GM18858 (cell line): ENCODE data around the gene P4HA3.
"Not testable (repeated sequence)": the region's sequence is repeated elsewhere in the genome, so short reads cannot be mapped to it uniquely, and the experiment has no call there.

Source experiments
- ATAC-seq: cut with Tn5 transposase; IDR thresholded peaks from one replicate; pipeline ENCODE4 v1.9.1; 2021; ENCODE audit not compliant: unreplicated experiment

The P4HA3 gene

GRCh38 chr11:74311352-74311926, at the start of gene P4HA3:
Gene P4HA3, minus strand, starts transcription at chr11:74311640. Its CDS starts 29 bp downstream, at chr11:74311611.
- ATAC-seq, result no peak

GRCh38 chr11:74357449-74357848, 46.0 kb upstream of the P4HA3 start:
- no peak for ATAC-seq

GRCh38 chr11:74355626-74356025, 44.2 kb upstream of the P4HA3 start:
- no peak for ATAC-seq

- ATAC-seq, result no peak
Measured at GRCh38 chr11:74354036-74354435, 42.6 kb upstream of the P4HA3 start.

GRCh38 chr11:74347381-74347780, 35.9 kb upstream of the P4HA3 start:
- ATAC-seq, result no peak

GRCh38 chr11:74345420-74345819, 34.0 kb upstream of the P4HA3 start:
- ATAC-seq, result no peak

GRCh38 chr11:74341921-74342320, 30.5 kb upstream of the P4HA3 start:
- no peak for ATAC-seq

GRCh38 chr11:74339619-74340018, 28.2 kb upstream of the P4HA3 start:
- ATAC-seq, result no peak

- ATAC-seq, result no peak
Measured at GRCh38 chr11:74338963-74339362, 27.5 kb upstream of the P4HA3 start.

GRCh38 chr11:74333193-74333592, 21.8 kb upstream of the P4HA3 start:
- ATAC-seq, result no peak

GRCh38 chr11:74332291-74332690, 20.9 kb upstream of the P4HA3 start:
- ATAC-seq, result no peak

GRCh38 chr11:74331000-74331399, 19.6 kb upstream of the P4HA3 start:
- ATAC-seq, result not testable (repeated sequence)

GRCh38 chr11:74330075-74330858, 18.8 kb upstream of the P4HA3 start:
- ATAC-seq, result no peak

- ATAC-seq, result no peak
Measured at GRCh38 chr11:74327076-74327475, 15.6 kb upstream of the P4HA3 start.

- no peak for ATAC-seq
Measured at GRCh38 chr11:74326665-74327064, 15.2 kb upstream of the P4HA3 start.

GRCh38 chr11:74325649-74326645, 14.5 kb upstream of the P4HA3 start:
- no peak for ATAC-seq

- no peak for ATAC-seq
Measured at GRCh38 chr11:74322667-74323066, 11.2 kb upstream of the P4HA3 start.

GRCh38 chr11:74321487-74322188, 10.2 kb upstream of the P4HA3 start:
- no peak for ATAC-seq

GRCh38 chr11:74320538-74320937, 9.1 kb upstream of the P4HA3 start:
- no peak for ATAC-seq

GRCh38 chr11:74319139-74319816, 7.8 kb upstream of the P4HA3 start:
- ATAC-seq, result no peak
